ENCODE results near the gene IER5L.
A peak's percentile ranks its signal among the peaks of the same experiment; 100 is the strongest.
"Not testable (repeated sequence)": the region's sequence is repeated elsewhere in the genome, so short reads cannot be mapped to it uniquely, and the experiment has no call there.

IER5L gene

GRCh38 chr9:129202613-129203555 lies 24.8 kb upstream of the IER5L start:
- peak; percentile 51 for DNase-seq

GRCh38 chr9:129201866-129202265 lies 23.8 kb upstream of the IER5L start:
- DNase-seq: no peak

- DNase-seq: no peak
Measured at GRCh38 chr9:129201289-129201688, 23.2 kb upstream of the IER5L start.

GRCh38 chr9:129200255-129200654 lies 22.2 kb upstream of the IER5L start:
- no peak for DNase-seq

GRCh38 chr9:129199044-129199435 lies 21.0 kb upstream of the IER5L start:
- DNase-seq: no peak

GRCh38 chr9:129198319-129199043 lies 20.4 kb upstream of the IER5L start:
- no peak for DNase-seq

- no peak for DNase-seq
Measured at GRCh38 chr9:129197978-129198318, 19.9 kb upstream of the IER5L start.

- not testable (repeated sequence) for DNase-seq
Measured at GRCh38 chr9:129197045-129197444, 19.0 kb upstream of the IER5L start.

GRCh38 chr9:129195606-129196005 lies 17.5 kb upstream of the IER5L start:
- DNase-seq: no peak

- DNase-seq: no peak
Measured at GRCh38 chr9:129194221-129194620, 16.2 kb upstream of the IER5L start.

- DNase-seq: no peak
Measured at GRCh38 chr9:129193655-129194054, 15.6 kb upstream of the IER5L start.

- no peak for DNase-seq
Measured at GRCh38 chr9:129191234-129191633, 13.2 kb upstream of the IER5L start.

GRCh38 chr9:129189971-129190370 lies 11.9 kb upstream of the IER5L start:
- DNase-seq: not testable (repeated sequence)

GRCh38 chr9:129187042-129187441 lies 9.0 kb upstream of the IER5L start:
- no peak for DNase-seq

GRCh38 chr9:129185991-129186390 lies 7.9 kb upstream of the IER5L start:
- DNase-seq: no peak

GRCh38 chr9:129185402-129185801 lies 7.3 kb upstream of the IER5L start:
- no peak for DNase-seq

GRCh38 chr9:129184596-129185122 lies 6.6 kb upstream of the IER5L start:
- DNase-seq: no peak

- no peak for DNase-seq
Measured at GRCh38 chr9:129184219-129184524, 6.1 kb upstream of the IER5L start.

GRCh38 chr9:129183495-129184218 lies 5.6 kb upstream of the IER5L start:
- DNase-seq: no peak

- no peak for DNase-seq
Measured at GRCh38 chr9:129182625-129183494, 4.8 kb upstream of the IER5L start.

GRCh38 chr9:129182122-129182521 lies 4.1 kb upstream of the IER5L start:
- no peak for DNase-seq

GRCh38 chr9:129181246-129181645 lies 3.2 kb upstream of the IER5L start:
- no peak for DNase-seq

All from NCI-H2029 treated with DMSO at 0.1 percent for 48 hours (cell line).